A549 (cell line): ENCODE data around the gene SLC25A48. TPM values are rescaled to one million over a fixed set of nuclear protein-coding genes. Genes with fewer than 3 reads are reported as not detected.

Experiments
- ATAC-seq, 2 experiments: fragments of 200-7000 bp in 1 of 2; fragments of >200 bp in 1 of 2; cut with Nextera tagmentation in 1 of 2; cut with Tn5 transposase in 1 of 2; 3 replicates each; pipeline versions ENCODE4 v1.8.0 to v1.9.1; 2018 to 2020; ENCODE audit warnings: mild to moderate bottlenecking in 1 of 2, moderate library complexity in 1 of 2
- CTCF ChIA-PET: fragments of 300-600 bp; sonication (Branson Sonifier 250); formaldehyde crosslinking; extraction: SDS; loops from one replicate; lab custom pipeline; 2021; ENCODE audit warnings: antibody characterized with exemption, inconsistent platforms; lab: Yijun Ruan, JAX
- POLR2A ChIA-PET: fragments of 350-600 bp; formaldehyde crosslinking; extraction: SDS; loops from one replicate; lab custom pipeline; 2021; ENCODE audit warnings: antibody characterized with exemption, inconsistent platforms; lab: Yijun Ruan, JAX
- DNase-seq, 2 experiments: peaks; one replicate each; pipeline versions ENCODE4 v3.0.0 to v3.0.0-alpha.2; 2011 to 2016; ENCODE audit warnings: low read depth in 1 of 2, low spot score in 1 of 2
- FAIRE-seq: peaks from 2 replicates; lab custom pipeline; 2011; peaks lifted over from hg19 to GRCh38; lab: Jason Lieb, UNC
- H3K27ac ChIP-seq, 2 experiments: fragments of >200 bp; sonication (Bioruptor Twin); formaldehyde crosslinking; 3 replicates each; pipeline ENCODE4 v1.5.1; 2016 to 2017
- H3K4me1 ChIP-seq: fragments of >200 bp; sonication (Bioruptor Twin); formaldehyde crosslinking; 3 replicates; pipeline ENCODE4 v1.6.1; 2016
- H3K4me2 ChIP-seq: fragments of >200 bp; sonication (Bioruptor Twin); formaldehyde crosslinking; 3 replicates; pipeline ENCODE4 v1.6.1; 2016
- H3K4me3 ChIP-seq: fragments of >200 bp; sonication (Bioruptor Twin); formaldehyde crosslinking; 3 replicates; pipeline ENCODE4 v1.5.1; 2016
- H3K9me3 ChIP-seq: fragments of >200 bp; sonication (Bioruptor Twin); formaldehyde crosslinking; 3 replicates; pipeline ENCODE4 v1.6.1; 2016
- CBX8 ChIP-seq: fragments of 200-600 bp; sonication (generic); IDR thresholded peaks from 2 replicates; pipeline ENCODE4 v1.6.1; 2016
- CEBPB ChIP-seq, 2 experiments: fragments of >200 bp in 1 of 2; sonication (Bioruptor Twin) in 1 of 2; formaldehyde crosslinking in 1 of 2; IDR thresholded peaks; 2 replicates each; pipeline ENCODE4 v1.6.1; 2012 to 2016
- CHD2 ChIP-seq: fragments of 150-350 bp; IDR thresholded peaks from 2 replicates; pipeline ENCODE4 v1.6.1; 2014; ENCODE audit warnings: low read length; ENCODE audit not compliant: partially characterized antibody
- CHD4 ChIP-seq: fragments of 200-600 bp; sonication (generic); IDR thresholded peaks from 2 replicates; pipeline ENCODE4 v1.6.1; 2016; ENCODE audit warnings: antibody characterized with exemption, mild to moderate bottlenecking, borderline replicate concordance
- CTCF ChIP-seq: fragments of >200 bp; sonication (Bioruptor Twin); formaldehyde crosslinking; IDR thresholded peaks from 3 replicates; pipeline ENCODE4 v1.5.1; 2016
- E2F6 ChIP-seq: IDR thresholded peaks from 2 replicates; pipeline ENCODE4 v1.6.1; 2012; ENCODE audit warnings: low read depth, borderline replicate concordance
- EHMT2 ChIP-seq: fragments of 200-600 bp; sonication (generic); IDR thresholded peaks from 2 replicates; pipeline ENCODE4 v1.6.1; 2016; ENCODE audit warnings: antibody characterized with exemption, low read depth, mild to moderate bottlenecking, moderate library complexity
- EP300 ChIP-seq, 2 experiments: fragments of >200 bp; sonication (Bioruptor Twin); formaldehyde crosslinking; IDR thresholded peaks; 2 replicates in 1 of 2; 3 replicates in 1 of 2; pipeline ENCODE4 v1.6.1; 2016 to 2017
- ESRRA ChIP-seq: fragments of 150-350 bp; IDR thresholded peaks from 2 replicates; pipeline ENCODE4 v1.6.1; 2014; ENCODE audit warnings: mild to moderate bottlenecking, low read length, borderline replicate concordance
- FOSB ChIP-seq: fragments of 250-450 bp; sonication (Bioruptor Pico); IDR thresholded peaks from 2 replicates; pipeline ENCODE4 v1.5.0; 2020; ENCODE audit warnings: mild to moderate bottlenecking, moderate library complexity
- FOXS1 ChIP-seq: fragments of 250-450 bp; sonication (Bioruptor Pico); IDR thresholded peaks from 2 replicates; pipeline ENCODE4 v1.5.0; 2020; ENCODE audit warnings: mild to moderate bottlenecking, moderate library complexity
- HDAC2 ChIP-seq: fragments of 200-600 bp; sonication (generic); IDR thresholded peaks from 2 replicates; pipeline ENCODE4 v1.6.1; 2016
- HES2 ChIP-seq: fragments of >200 bp; sonication (Bioruptor Twin); formaldehyde crosslinking; IDR thresholded peaks from 2 replicates; pipeline ENCODE4 v1.6.1; 2016
- HOXA7 ChIP-seq: fragments of 250-450 bp; sonication (Bioruptor Pico); IDR thresholded peaks from 2 replicates; pipeline ENCODE4 v1.5.0; 2020; ENCODE audit warnings: mild to moderate bottlenecking, moderate library complexity
- HOXB13 ChIP-seq: fragments of 250-450 bp; sonication (Bioruptor Pico); IDR thresholded peaks from 2 replicates; pipeline ENCODE4 v1.5.0; 2020; ENCODE audit warnings: low read depth, mild to moderate bottlenecking, moderate library complexity
- HOXB5 ChIP-seq: fragments of 250-450 bp; sonication (Bioruptor Pico); IDR thresholded peaks from 2 replicates; pipeline ENCODE4 v1.5.0; 2020; ENCODE audit warnings: mild to moderate bottlenecking, moderate library complexity
- KDM1A ChIP-seq: fragments of 200-600 bp; sonication (generic); IDR thresholded peaks from 2 replicates; pipeline ENCODE4 v1.6.1; 2016; ENCODE audit warnings: low read depth, mild to moderate bottlenecking
- KDM5A ChIP-seq: fragments of 200-600 bp; sonication (generic); IDR thresholded peaks from 2 replicates; pipeline ENCODE4 v1.6.1; 2016; ENCODE audit warnings: antibody characterized with exemption, mild to moderate bottlenecking
- MAX ChIP-seq: IDR thresholded peaks from 2 replicates; pipeline ENCODE4 v1.6.1; 2012
- MAZ ChIP-seq: fragments of 150-350 bp; IDR thresholded peaks from 2 replicates; pipeline ENCODE4 v1.6.1; 2014; ENCODE audit warnings: antibody characterized with exemption, low read depth, low read length, borderline replicate concordance
- MYC ChIP-seq: IDR thresholded peaks from 2 replicates; pipeline ENCODE4 v1.6.1; 2012; ENCODE audit warnings: mild to moderate bottlenecking, inconsistent platforms, low read length, improper control_type of control experiment, borderline replicate concordance
- NPAS2 ChIP-seq: fragments of 250-450 bp; sonication (Bioruptor Pico); IDR thresholded peaks from 2 replicates; pipeline ENCODE4 v1.8.0; 2022; ENCODE audit warnings: mild to moderate bottlenecking, moderate library complexity, borderline replicate concordance
- PBX3 ChIP-seq: IDR thresholded peaks from 2 replicates; pipeline ENCODE4 v1.6.1; 2012
- RAD21 ChIP-seq, 2 experiments: fragments of >200 bp in 1 of 2; sonication (Bioruptor Twin) in 1 of 2; formaldehyde crosslinking in 1 of 2; IDR thresholded peaks in 1 of 2; conservative IDR thresholded peaks in 1 of 2; 2 replicates in 1 of 2; 3 replicates in 1 of 2; pipeline ENCODE4 v1.6.1; 2012 to 2018; ENCODE audit warnings: inconsistent platforms in 1 of 2
- RARB ChIP-seq: fragments of 250-450 bp; sonication (Bioruptor Pico); IDR thresholded peaks from 2 replicates; pipeline ENCODE4 v1.8.0; 2021; ENCODE audit warnings: mild to moderate bottlenecking, moderate library complexity
- REST ChIP-seq: fragments of 200-600 bp; sonication (generic); IDR thresholded peaks from 2 replicates; pipeline ENCODE4 v1.6.1; 2016; ENCODE audit warnings: antibody characterized with exemption, mild to moderate bottlenecking, moderate library complexity
- RNF2 ChIP-seq: fragments of 200-600 bp; sonication (generic); IDR thresholded peaks from 2 replicates; pipeline ENCODE4 v1.6.1; 2016; ENCODE audit warnings: low read depth, mild to moderate bottlenecking, antibody characterized with exemption, moderate library complexity, borderline replicate concordance
- SMC3 ChIP-seq: fragments of >200 bp; sonication (Bioruptor Twin); formaldehyde crosslinking; IDR thresholded peaks from 3 replicates; pipeline ENCODE4 v1.6.1; 2018; ENCODE audit warnings: inconsistent platforms
- SREBF2 ChIP-seq: fragments of 450-650 bp; IDR thresholded peaks from 2 replicates; pipeline ENCODE4 v1.6.1; 2014; ENCODE audit warnings: mild to moderate bottlenecking, moderate library complexity
- TFCP2L1 ChIP-seq: fragments of 250-450 bp; sonication (Bioruptor Pico); IDR thresholded peaks from 2 replicates; pipeline ENCODE4 v1.5.0; 2021; ENCODE audit warnings: mild to moderate bottlenecking
- ZC3H11A ChIP-seq: fragments of 450-650 bp; IDR thresholded peaks from 2 replicates; pipeline ENCODE4 v1.6.1; 2014; ENCODE audit warnings: antibody characterized with exemption, mild to moderate bottlenecking
- ZNF302 ChIP-seq: fragments of 250-450 bp; sonication (Bioruptor Pico); IDR thresholded peaks from 2 replicates; pipeline ENCODE4 v1.9.0; 2021; ENCODE audit warnings: inconsistent platforms, mild to moderate bottlenecking, moderate library complexity
- WGBS: methylation state at CpG from one replicate; pipeline ENCODE4 v1.1.6; 2017; ENCODE audit errors: missing lambda C conversion rate; 5-methylcytosine and 5-hydroxymethylcytosine counted together
- polyA plus RNA-seq, 4 experiments: library from polyadenylated mRNA; depleted of rRNA in 3 of 4; stranded (reverse); fragments of >200 nt; fragmentation: RNase III in 1 of 4; extraction: RNeasy Plus Mini Kit Qiagen cat#74134 plus additional on column Dnase treatment in 1 of 4; gene quantifications; 2 replicates in 3 of 4; 3 replicates in 1 of 4; pipeline ENCODE4 v1.2.3, GENCODE V29; 2011 to 2017

The SLC25A48 gene
- polyA plus RNA-seq, 2 of the 4 experiments (the other 2 are of a cell fraction): 0.18 TPM; not detected in 1

- FAIRE-seq (no peak), DNase-seq (no peak), ATAC-seq (no peak)
- TF ChIP-seq CTCF (no peak), KDM5A (no peak), MYC (no peak), SREBF2 (no peak), CHD4 (no peak), FOSB (CRISPR knock-in tag) (no peak), SMC3 (no peak), PBX3 (no peak), HES2 (no peak), HOXB5 (CRISPR knock-in tag) (no peak), HOXA7 (CRISPR knock-in tag) (no peak), HOXB13 (no peak), CHD2 (no peak), EHMT2 (no peak), ESRRA (no peak), KDM1A (no peak), EP300 (IDR thresholded peaks at IDR 0.05) (no peak), TFCP2L1 (CRISPR knock-in tag) (no peak), CBX8 (no peak)
- Histone ChIP-seq H3K4me3 (no peak overlapping the region), H3K27ac (no peak overlapping the region), H3K4me1 (0 out of 3 replicates have a peak, but pooled peaks cover 5% of the 10 kb centered on the region), H3K4me2 (no peak overlapping the region), H3K9me3 (no peaks in the 10 kb centered on the region)
- CTCF ChIA-PET: interaction anchor here (0.6 to 8.4 kb wide), 4 partner anchors 7 to 366 kb away, joined by 3 to 49 read pairs (median 11); partner anchors contain the start of gene SLC25A48
- 14% methylated on average over 3 of the region's 4 CpGs for WGBS
- POLR2A ChIA-PET: no interaction called here
Measured at GRCh38 chr5:135822959-135823358, 11.5 kb upstream of the SLC25A48 start.

- DNase-seq (no peak), ATAC-seq (no peak), FAIRE-seq (no peak)
- no peak overlapping the region for H3K27ac ChIP-seq
- WGBS: 25% methylated on average over 1 of the region's 1 CpG
- POLR2A ChIA-PET: no interaction called here
- CTCF ChIA-PET: no interaction called here
- H3K9me3 ChIP-seq: no peaks in the 10 kb centered on the region
- H3K4me3 ChIP-seq: no peak overlapping the region
- H3K4me1 ChIP-seq: 0 out of 3 replicates have a peak, but pooled peaks cover 5% of the 10 kb centered on the region
- H3K4me2 ChIP-seq: no peak overlapping the region
- no peak for TF ChIP-seq MYC
- no peak for TF ChIP-seq MAZ
- TF ChIP-seq NPAS2 (CRISPR knock-in tag): no peak
- TF ChIP-seq RARB (CRISPR knock-in tag): no peak
- TF ChIP-seq RNF2: no peak
- no peak for TF ChIP-seq REST
- TF ChIP-seq FOXS1: no peak
- TF ChIP-seq E2F6: no peak
- TF ChIP-seq CEBPB (IDR thresholded peaks at IDR 0.05): no peak
- no peak for TF ChIP-seq ZC3H11A
- no peak for TF ChIP-seq MAX
- TF ChIP-seq HOXB5 (CRISPR knock-in tag): no peak
- no peak for TF ChIP-seq ZNF302 (CRISPR knock-in tag)
- TF ChIP-seq HDAC2: no peak
- TF ChIP-seq RAD21 (conservative IDR thresholded peaks at IDR 0.05 in 1 of 2, IDR thresholded peaks at IDR 0.05 in 1 of 2): no peak
- TF ChIP-seq CBX8: no peak
Measured at GRCh38 chr5:135823881-135824280, 10.6 kb upstream of the SLC25A48 start.
